ENCODE results near the gene PFKP. TPM values are rescaled to one million over a fixed set of nuclear protein-coding genes. Genes with fewer than 3 reads are reported as not detected.

PFKP gene
- total RNA-seq, result 100 to 1,000 TPM; 239 to 271 (median 253) TPM

GRCh38 chr10:3067118-3067858, at the start of gene PFKP:
PFKP (plus strand) TSS chr10:3067548; CDS start chr10:3067596, 48 bp downstream.
- H3K9me3 Mint-ChIP-seq, result peaks cover 4% of the 10 kb centered on the region
- H3K27me3 Mint-ChIP-seq (ENCODE audit: low read depth), result no peaks in the 10 kb centered on the region
- DNase-seq (peak; percentile 70), ATAC-seq (peak; percentile 65 to 69)
- peaks cover 29% of the 10 kb centered on the region for H3K4me1 Mint-ChIP-seq (ENCODE audit: low read depth)
- peaks cover 23% of the 10 kb centered on the region for H3K36me3 Mint-ChIP-seq (ENCODE audit: insufficient read depth)
- peak within 1 kb of the TSS; percentile 92 for H3K4me3 Mint-ChIP-seq

GRCh38 chr10:3018247-3018646, 49.1 kb upstream of the PFKP start:
- H3K4me3 Mint-ChIP-seq, result no peak overlapping the region
- DNase-seq (no peak), ATAC-seq (no peak)
- H3K4me1 Mint-ChIP-seq (ENCODE audit: low read depth), result no peaks in the 10 kb centered on the region
- no peaks in the 10 kb centered on the region for H3K36me3 Mint-ChIP-seq (ENCODE audit: insufficient read depth)
- H3K9me3 Mint-ChIP-seq, result peaks cover 2% of the 10 kb centered on the region
- H3K27me3 Mint-ChIP-seq (ENCODE audit: low read depth), result peaks cover 28% of the 10 kb centered on the region

GRCh38 chr10:3020311-3020710, 47.0 kb upstream of the PFKP start:
- Mint-ChIP-seq H3K27me3 (ENCODE audit: low read depth) (peaks cover 23% of the 10 kb centered on the region), H3K4me3 (no peak overlapping the region), H3K9me3 (no peaks in the 10 kb centered on the region), H3K4me1 (ENCODE audit: low read depth) (no peaks in the 10 kb centered on the region), H3K36me3 (ENCODE audit: insufficient read depth) (no peaks in the 10 kb centered on the region)
- DNase-seq (no peak), ATAC-seq (no peak)

- Mint-ChIP-seq H3K9me3 (no peaks in the 10 kb centered on the region), H3K36me3 (ENCODE audit: insufficient read depth) (no peaks in the 10 kb centered on the region), H3K4me3 (no peak overlapping the region)
Measured at GRCh38 chr10:3020881-3021280, 46.5 kb upstream of the PFKP start.

GRCh38 chr10:3022027-3022426, 45.3 kb upstream of the PFKP start:
- Mint-ChIP-seq H3K36me3 (ENCODE audit: insufficient read depth) (no peaks in the 10 kb centered on the region), H3K4me3 (no peak overlapping the region), H3K9me3 (no peaks in the 10 kb centered on the region), H3K27me3 (ENCODE audit: low read depth) (peaks cover 27% of the 10 kb centered on the region), H3K4me1 (ENCODE audit: low read depth) (no peaks in the 10 kb centered on the region)
- DNase-seq, result no peak
- ATAC-seq, result no peak

More at GRCh38 chr10:3020881-3021280, 46.5 kb upstream of the PFKP start:
- DNase-seq (no peak), ATAC-seq (no peak)
- H3K27me3 Mint-ChIP-seq (ENCODE audit: low read depth), result peaks cover 23% of the 10 kb centered on the region
- H3K4me1 Mint-ChIP-seq (ENCODE audit: low read depth), result no peaks in the 10 kb centered on the region

GRCh38 chr10:3023892-3024291, 43.5 kb upstream of the PFKP start:
- Mint-ChIP-seq H3K4me1 (ENCODE audit: low read depth) (no peaks in the 10 kb centered on the region), H3K4me3 (no peak overlapping the region), H3K27me3 (ENCODE audit: low read depth) (peaks cover 33% of the 10 kb centered on the region), H3K36me3 (ENCODE audit: insufficient read depth) (no peaks in the 10 kb centered on the region), H3K9me3 (no peaks in the 10 kb centered on the region)
- DNase-seq (no peak), ATAC-seq (no peak)

GRCh38 chr10:3025026-3025683, 42.2 kb upstream of the PFKP start:
- H3K4me1 Mint-ChIP-seq (ENCODE audit: low read depth), result no peaks in the 10 kb centered on the region
- no peaks in the 10 kb centered on the region for H3K36me3 Mint-ChIP-seq (ENCODE audit: insufficient read depth)
- DNase-seq (no peak), ATAC-seq (no peak)
- H3K27me3 Mint-ChIP-seq (ENCODE audit: low read depth), result peaks cover 41% of the 10 kb centered on the region
- H3K4me3 Mint-ChIP-seq, result no peak overlapping the region
- no peaks in the 10 kb centered on the region for H3K9me3 Mint-ChIP-seq

- Mint-ChIP-seq H3K4me3 (no peak overlapping the region), H3K36me3 (ENCODE audit: insufficient read depth) (no peaks in the 10 kb centered on the region), H3K4me1 (ENCODE audit: low read depth) (no peaks in the 10 kb centered on the region), H3K9me3 (no peaks in the 10 kb centered on the region), H3K27me3 (ENCODE audit: low read depth) (peaks cover 38% of the 10 kb centered on the region)
- DNase-seq (no peak), ATAC-seq (no peak)
Measured at GRCh38 chr10:3027866-3028265, 39.5 kb upstream of the PFKP start.

GRCh38 chr10:3028441-3028840, 38.9 kb upstream of the PFKP start:
- Mint-ChIP-seq H3K9me3 (no peaks in the 10 kb centered on the region), H3K4me3 (no peak overlapping the region), H3K4me1 (ENCODE audit: low read depth) (no peaks in the 10 kb centered on the region), H3K27me3 (ENCODE audit: low read depth) (peaks cover 32% of the 10 kb centered on the region), H3K36me3 (ENCODE audit: insufficient read depth) (no peaks in the 10 kb centered on the region)
- ATAC-seq (no peak), DNase-seq (no peak)

- no peaks in the 10 kb centered on the region for H3K36me3 Mint-ChIP-seq (ENCODE audit: insufficient read depth)
- no peak overlapping the region for H3K4me3 Mint-ChIP-seq
- H3K27me3 Mint-ChIP-seq (ENCODE audit: low read depth), result peaks cover 40% of the 10 kb centered on the region
- H3K9me3 Mint-ChIP-seq, result no peaks in the 10 kb centered on the region
- no peaks in the 10 kb centered on the region for H3K4me1 Mint-ChIP-seq (ENCODE audit: low read depth)
- no peak for DNase-seq
- no peak for ATAC-seq
Measured at GRCh38 chr10:3030765-3031164, 36.6 kb upstream of the PFKP start.

GRCh38 chr10:3031490-3031889, 35.9 kb upstream of the PFKP start:
- Mint-ChIP-seq H3K9me3 (no peaks in the 10 kb centered on the region), H3K4me3 (no peak overlapping the region)
- no peak for ATAC-seq

GRCh38 chr10:3033925-3034324, 33.4 kb upstream of the PFKP start:
- ATAC-seq, result no peak
- Mint-ChIP-seq H3K36me3 (ENCODE audit: insufficient read depth) (no peaks in the 10 kb centered on the region), H3K27me3 (ENCODE audit: low read depth) (peaks cover 40% of the 10 kb centered on the region), H3K9me3 (no peaks in the 10 kb centered on the region), H3K4me3 (no peak overlapping the region), H3K4me1 (ENCODE audit: low read depth) (peaks cover 4% of the 10 kb centered on the region)
- no peak for DNase-seq

More at GRCh38 chr10:3031490-3031889, 35.9 kb upstream of the PFKP start:
- DNase-seq, result no peak
- peaks cover 4% of the 10 kb centered on the region for H3K4me1 Mint-ChIP-seq (ENCODE audit: low read depth)
- no peaks in the 10 kb centered on the region for H3K36me3 Mint-ChIP-seq (ENCODE audit: insufficient read depth)
- peaks cover 43% of the 10 kb centered on the region for H3K27me3 Mint-ChIP-seq (ENCODE audit: low read depth)

GRCh38 chr10:3034616-3035015, 32.7 kb upstream of the PFKP start:
- H3K4me1 Mint-ChIP-seq (ENCODE audit: low read depth), result peaks cover 4% of the 10 kb centered on the region
- no peak for ATAC-seq
- H3K36me3 Mint-ChIP-seq (ENCODE audit: insufficient read depth), result no peaks in the 10 kb centered on the region
- peaks cover 36% of the 10 kb centered on the region for H3K27me3 Mint-ChIP-seq (ENCODE audit: low read depth)
- H3K9me3 Mint-ChIP-seq, result no peaks in the 10 kb centered on the region
- no peak for DNase-seq
- no peak overlapping the region for H3K4me3 Mint-ChIP-seq

- H3K36me3 Mint-ChIP-seq (ENCODE audit: insufficient read depth), result no peaks in the 10 kb centered on the region
- H3K4me1 Mint-ChIP-seq (ENCODE audit: low read depth), result peaks cover 4% of the 10 kb centered on the region
- no peaks in the 10 kb centered on the region for H3K9me3 Mint-ChIP-seq
- H3K4me3 Mint-ChIP-seq, result no peak overlapping the region
- H3K27me3 Mint-ChIP-seq (ENCODE audit: low read depth), result peaks cover 31% of the 10 kb centered on the region
- ATAC-seq (no peak), DNase-seq (no peak)
Measured at GRCh38 chr10:3036155-3037021, 31.0 kb upstream of the PFKP start.
